ENCODE data around the gene IGFN1.

- TF ChIP-seq, protein P1, sequence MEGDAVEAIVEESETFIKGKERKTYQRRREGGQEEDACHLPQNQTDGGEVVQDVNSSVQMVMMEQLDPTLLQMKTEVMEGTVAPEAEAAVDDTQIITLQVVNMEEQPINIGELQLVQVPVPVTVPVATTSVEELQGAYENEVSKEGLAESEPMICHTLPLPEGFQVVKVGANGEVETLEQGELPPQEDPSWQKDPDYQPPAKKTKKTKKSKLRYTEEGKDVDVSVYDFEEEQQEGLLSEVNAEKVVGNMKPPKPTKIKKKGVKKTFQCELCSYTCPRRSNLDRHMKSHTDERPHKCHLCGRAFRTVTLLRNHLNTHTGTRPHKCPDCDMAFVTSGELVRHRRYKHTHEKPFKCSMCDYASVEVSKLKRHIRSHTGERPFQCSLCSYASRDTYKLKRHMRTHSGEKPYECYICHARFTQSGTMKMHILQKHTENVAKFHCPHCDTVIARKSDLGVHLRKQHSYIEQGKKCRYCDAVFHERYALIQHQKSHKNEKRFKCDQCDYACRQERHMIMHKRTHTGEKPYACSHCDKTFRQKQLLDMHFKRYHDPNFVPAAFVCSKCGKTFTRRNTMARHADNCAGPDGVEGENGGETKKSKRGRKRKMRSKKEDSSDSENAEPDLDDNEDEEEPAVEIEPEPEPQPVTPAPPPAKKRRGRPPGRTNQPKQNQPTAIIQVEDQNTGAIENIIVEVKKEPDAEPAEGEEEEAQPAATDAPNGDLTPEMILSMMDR (conservative IDR thresholded peaks at IDR 0.05; ENCODE audit: low read depth, low read length), result no peak
- TF ChIP-seq EZH2 (IDR thresholded peaks at IDR 0.05; ENCODE audit: low read length, unreplicated experiment), result no peak
Observed at GRCh38 chr1:201250326-201251011, 59.8 kb downstream of the IGFN1 start.
